ENCODE results near the gene TIAL1.

The TIAL1 gene

GRCh38 chr10:119526621-119527592, 69.9 kb downstream of the TIAL1 start:
- peak; percentile 69 for DNase-seq

- DNase-seq = no peak
Measured at GRCh38 chr10:119526149-119526548, 70.6 kb downstream of the TIAL1 start.

GRCh38 chr10:119525116-119525515, 71.6 kb downstream of the TIAL1 start:
- no peak for DNase-seq

- DNase-seq = no peak
Measured at GRCh38 chr10:119524720-119525070, 72.1 kb downstream of the TIAL1 start.

- no peak for DNase-seq
Measured at GRCh38 chr10:119523895-119524719, 72.7 kb downstream of the TIAL1 start.

All from NCI-H82 (cell line).